Measurements from ENCODE around the gene PTPRU. TPM values are rescaled to one million over a fixed set of nuclear protein-coding genes. Genes with fewer than 3 reads are reported as not detected.

PTPRU gene
- polyA plus RNA-seq, 1 experiment, result 7.8 TPM

GRCh38 chr1:29286194-29286767 lies 50.0 kb downstream of the PTPRU start:
- no peak for DNase-seq (ENCODE audit: low read depth, low spot score)
- TF ChIP-seq, protein P1, sequence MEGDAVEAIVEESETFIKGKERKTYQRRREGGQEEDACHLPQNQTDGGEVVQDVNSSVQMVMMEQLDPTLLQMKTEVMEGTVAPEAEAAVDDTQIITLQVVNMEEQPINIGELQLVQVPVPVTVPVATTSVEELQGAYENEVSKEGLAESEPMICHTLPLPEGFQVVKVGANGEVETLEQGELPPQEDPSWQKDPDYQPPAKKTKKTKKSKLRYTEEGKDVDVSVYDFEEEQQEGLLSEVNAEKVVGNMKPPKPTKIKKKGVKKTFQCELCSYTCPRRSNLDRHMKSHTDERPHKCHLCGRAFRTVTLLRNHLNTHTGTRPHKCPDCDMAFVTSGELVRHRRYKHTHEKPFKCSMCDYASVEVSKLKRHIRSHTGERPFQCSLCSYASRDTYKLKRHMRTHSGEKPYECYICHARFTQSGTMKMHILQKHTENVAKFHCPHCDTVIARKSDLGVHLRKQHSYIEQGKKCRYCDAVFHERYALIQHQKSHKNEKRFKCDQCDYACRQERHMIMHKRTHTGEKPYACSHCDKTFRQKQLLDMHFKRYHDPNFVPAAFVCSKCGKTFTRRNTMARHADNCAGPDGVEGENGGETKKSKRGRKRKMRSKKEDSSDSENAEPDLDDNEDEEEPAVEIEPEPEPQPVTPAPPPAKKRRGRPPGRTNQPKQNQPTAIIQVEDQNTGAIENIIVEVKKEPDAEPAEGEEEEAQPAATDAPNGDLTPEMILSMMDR (IDR thresholded peaks at IDR 0.05; ENCODE audit: low read depth, low read length), result no peak
- H3K9me3 ChIP-seq (ENCODE audit: control insufficient read depth, insufficient read depth, low read length), result no peaks in the 10 kb centered on the region; the same call in 1 of the 2 replicates
- H3K27ac ChIP-seq (ENCODE audit: low read depth, low read length), result no peak overlapping the region
- ChIA-PET POLR2A (no interaction called here), CTCF (no interaction called here)
- H3K4me3 ChIP-seq (ENCODE audit: low read depth, low read length), result no peak overlapping the region
- H3K27me3 ChIP-seq (ENCODE audit: control insufficient read depth, insufficient read depth, low read length), result no peaks in the 10 kb centered on the region

DNA sequence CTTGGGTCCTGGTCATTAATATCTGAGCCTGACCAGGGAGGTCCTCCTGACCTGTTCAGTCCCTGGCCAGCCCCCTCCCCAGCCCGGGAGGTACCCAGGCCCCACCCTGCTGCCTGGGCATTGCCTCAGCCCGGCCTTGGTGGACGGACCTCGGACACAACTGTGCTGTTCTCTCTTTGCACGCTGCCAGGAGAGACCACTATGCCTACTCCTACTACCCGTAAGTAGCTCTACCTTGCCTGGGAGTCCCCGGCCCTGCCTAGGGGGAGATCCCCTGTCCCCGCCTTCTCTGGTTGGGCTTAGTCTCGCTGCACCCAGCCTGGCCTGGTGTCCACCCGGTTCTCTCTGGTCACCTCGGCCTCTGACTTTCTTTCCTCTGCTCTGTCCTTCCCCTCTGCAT lies 53.2 kb downstream of the PTPRU start:
- CTCF ChIA-PET, result interaction anchor here (1.1 kb wide), 1 partner anchor 1091 kb away, joined by 3 read pairs; no protein-coding TSS in a partner anchor
- POLR2A ChIA-PET, result no interaction called here
- H3K27me3 ChIP-seq (ENCODE audit: control insufficient read depth, insufficient read depth, low read length), result no peaks in the 10 kb centered on the region

GRCh38 chr1:29290414-29290985 lies 54.2 kb downstream of the PTPRU start:
- no peak for DNase-seq (ENCODE audit: low read depth, low spot score)
- CTCF ChIA-PET, result interaction anchor here (1.1 kb wide), 1 partner anchor 1090 kb away, joined by 3 read pairs; no protein-coding TSS in a partner anchor

More for the DNA sequence above, 53.2 kb downstream of the PTPRU start:
- no peak for DNase-seq (ENCODE audit: low read depth, low spot score)
- TF ChIP-seq, protein P1 (IDR thresholded peaks at IDR 0.05; ENCODE audit: low read depth, low read length), result no peak
- no peaks in the 10 kb centered on the region for H3K9me3 ChIP-seq (ENCODE audit: control insufficient read depth, insufficient read depth, low read length)
- no peak overlapping the region for H3K4me3 ChIP-seq (ENCODE audit: low read depth, low read length)
- H3K27ac ChIP-seq (ENCODE audit: low read depth, low read length), result no peak overlapping the region

GRCh38 chr1:29291756-29292155 lies 55.4 kb downstream of the PTPRU start:
- POLR2A ChIA-PET, result interaction anchor here (0.9 kb wide), 1 partner anchor 19 kb away, joined by 3 read pairs; no protein-coding TSS in a partner anchor
- CTCF ChIA-PET, result no interaction called here
- TF ChIP-seq, protein P1 (IDR thresholded peaks at IDR 0.05; ENCODE audit: low read depth, low read length), result no peak

More at GRCh38 chr1:29290414-29290985, 54.2 kb downstream of the PTPRU start:
- Histone ChIP-seq H3K9me3 (ENCODE audit: control insufficient read depth, insufficient read depth, low read length) (no peaks in the 10 kb centered on the region), H3K27me3 (ENCODE audit: control insufficient read depth, insufficient read depth, low read length) (no peaks in the 10 kb centered on the region), H3K4me3 (ENCODE audit: low read depth, low read length) (no peak overlapping the region), H3K27ac (ENCODE audit: low read depth, low read length) (peak overlapping the region; percentile 31)
- POLR2A ChIA-PET, result interaction anchor here (0.9 kb wide), 1 partner anchor 18 kb away, joined by 3 read pairs; no protein-coding TSS in a partner anchor
- TF ChIP-seq, protein P1 (IDR thresholded peaks at IDR 0.05; ENCODE audit: low read depth, low read length), result no peak

DNA sequence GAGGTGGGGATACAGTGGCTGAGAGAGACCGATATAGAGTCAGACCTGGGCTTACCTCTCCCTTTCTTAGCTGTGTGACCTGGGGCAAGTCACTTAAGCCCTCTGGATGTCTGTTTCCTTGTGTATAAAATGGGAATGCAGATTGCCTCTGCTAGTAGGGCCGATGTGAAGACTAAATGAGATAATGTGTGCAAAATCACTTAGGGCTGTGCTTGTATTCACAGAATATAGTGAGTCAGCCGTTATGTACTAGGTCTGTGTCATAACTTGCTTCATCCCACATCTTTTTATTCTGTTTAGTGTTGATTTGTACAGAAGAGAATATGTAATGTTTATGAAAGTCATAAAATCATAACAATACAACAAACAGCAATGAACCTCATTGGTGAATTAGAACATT lies 56.0 kb downstream of the PTPRU start:
- no peaks in the 10 kb centered on the region for H3K27me3 ChIP-seq (ENCODE audit: control insufficient read depth, insufficient read depth, low read length)
- no peaks in the 10 kb centered on the region for H3K9me3 ChIP-seq (ENCODE audit: control insufficient read depth, insufficient read depth, low read length)
- no peak overlapping the region for H3K27ac ChIP-seq (ENCODE audit: low read depth, low read length)
- ChIA-PET POLR2A (no interaction called here), CTCF (no interaction called here)
- H3K4me3 ChIP-seq (ENCODE audit: low read depth, low read length), result no peak overlapping the region
- TF ChIP-seq, protein P1 (IDR thresholded peaks at IDR 0.05; ENCODE audit: low read depth, low read length), result no peak
- DNase-seq (ENCODE audit: low read depth, low spot score), result no peak

More at GRCh38 chr1:29291756-29292155, 55.4 kb downstream of the PTPRU start:
- Histone ChIP-seq H3K9me3 (ENCODE audit: control insufficient read depth, insufficient read depth, low read length) (no peaks in the 10 kb centered on the region), H3K27ac (ENCODE audit: low read depth, low read length) (no peak overlapping the region), H3K27me3 (ENCODE audit: control insufficient read depth, insufficient read depth, low read length) (no peaks in the 10 kb centered on the region), H3K4me3 (ENCODE audit: low read depth, low read length) (no peak overlapping the region)
- no peak for DNase-seq (ENCODE audit: low read depth, low spot score)
